Hippocampal formation (tissue), 2 donors: ENCODE results near the gene BPNT1.
"Not testable (repeated sequence)": the region's sequence is repeated elsewhere in the genome, so short reads cannot be mapped to it uniquely, and the experiment has no call there.

ENCODE experiments used
- DNase-seq, 2 donors: peaks; one replicate each; lab custom pipeline; 2025; lab: John Stamatoyannopoulos, UW

BPNT1 gene

GRCh38 chr1:220077887-220078286 lies 11.7 kb downstream of the BPNT1 start:
- DNase-seq, result no peak

GRCh38 chr1:220076861-220077762 lies 12.5 kb downstream of the BPNT1 start:
- no peak for DNase-seq

GRCh38 chr1:220067269-220068204 lies 22.1 kb downstream of the BPNT1 start:
- no peak for DNase-seq

- no peak for DNase-seq
These were observed 27.0 kb downstream of the BPNT1 start for GRCh38 chr1:220062629-220063028.

GRCh38 chr1:220060876-220061275 lies 28.7 kb downstream of the BPNT1 start:
- DNase-seq, result no peak

GRCh38 chr1:220056374-220056773 lies 33.2 kb downstream of the BPNT1 start:
- no peak for DNase-seq

- peak; percentile 90 to 96 for DNase-seq
These were observed 43.3 kb downstream of the BPNT1 start, which contains the start of gene EPRS1 for GRCh38 chr1:220046052-220046930. Gene EPRS1, minus strand, starts transcription at chr1:220046505. Its CDS starts 117 bp downstream, at chr1:220046388.

GRCh38 chr1:220045356-220046051 lies 44.1 kb downstream of the BPNT1 start:
- DNase-seq, result no peak

GRCh38 chr1:220044678-220045355 lies 44.8 kb downstream of the BPNT1 start:
- peak in 1 of 2 donors; percentile 11 for DNase-seq

- no peak for DNase-seq
These were observed 45.9 kb downstream of the BPNT1 start for GRCh38 chr1:220043646-220044045.

GRCh38 chr1:220040028-220040596 lies 49.5 kb downstream of the BPNT1 start:
- no peak for DNase-seq

- no peak for DNase-seq
These were observed 50.9 kb downstream of the BPNT1 start for GRCh38 chr1:220038640-220039039.

- DNase-seq, result not testable (repeated sequence)
These were observed 51.8 kb downstream of the BPNT1 start for GRCh38 chr1:220037810-220038209.

GRCh38 chr1:220032911-220033310 lies 56.7 kb downstream of the BPNT1 start:
- no peak for DNase-seq

GRCh38 chr1:220031287-220031686 lies 58.3 kb downstream of the BPNT1 start:
- DNase-seq, result no peak

GRCh38 chr1:220028346-220028895 lies 61.2 kb downstream of the BPNT1 start:
- peak in 1 of 2 donors; percentile 39 for DNase-seq

GRCh38 chr1:220019071-220019470 lies 70.5 kb downstream of the BPNT1 start:
- no peak for DNase-seq

- DNase-seq, result peak in 1 of 2 donors; percentile 38
These were observed 76.1 kb downstream of the BPNT1 start for GRCh38 chr1:220013497-220013896.

- no peak for DNase-seq
These were observed 77.3 kb downstream of the BPNT1 start for GRCh38 chr1:220012259-220012658.

- DNase-seq, result no peak
These were observed 78.0 kb downstream of the BPNT1 start for GRCh38 chr1:220011620-220012019.
